HEK293 (cell line): Measurements from ENCODE around the gene ARFGAP1.

ENCODE experiments used
- CTCF ChIP-seq: fragments of 450-650 bp; formaldehyde crosslinking; IDR thresholded peaks from 2 replicates; pipeline ENCODE4 v1.5.1; 2016; ENCODE audit warnings: missing biosample characterization, missing genetic modification characterization
- ZBTB10 ChIP-seq: fragments of 450-650 bp; formaldehyde crosslinking; IDR thresholded peaks from 2 replicates; pipeline ENCODE4 v1.5.1; 2016; ENCODE audit warnings: missing biosample characterization, missing genetic modification characterization
- ZBTB11 ChIP-seq: fragments of 450-650 bp; formaldehyde crosslinking; conservative IDR thresholded peaks from 2 replicates; pipeline ENCODE4 v1.5.1; 2016; ENCODE audit warnings: low read depth, missing biosample characterization, missing genetic modification characterization
- ZNF140 ChIP-seq: fragments of 450-650 bp; formaldehyde crosslinking; IDR thresholded peaks from 2 replicates; pipeline ENCODE4 v1.5.1; 2016; ENCODE audit warnings: missing biosample characterization, missing genetic modification characterization
- ZNF18 ChIP-seq: fragments of 450-650 bp; formaldehyde crosslinking; IDR thresholded peaks from 2 replicates; pipeline ENCODE4 v1.5.1; 2016; ENCODE audit warnings: missing biosample characterization, missing genetic modification characterization
- ZNF184 ChIP-seq: fragments of 450-650 bp; IDR thresholded peaks from 2 replicates; pipeline ENCODE4 v1.5.1; 2018; ENCODE audit warnings: missing biosample characterization, mild to moderate bottlenecking, missing genetic modification characterization
- ZNF350 ChIP-seq: fragments of 450-650 bp; formaldehyde crosslinking; IDR thresholded peaks from 2 replicates; pipeline ENCODE4 v1.5.0; 2017; ENCODE audit warnings: missing biosample characterization, mild to moderate bottlenecking, missing genetic modification characterization
- ZNF707 ChIP-seq: fragments of 450-650 bp; formaldehyde crosslinking; IDR thresholded peaks from 2 replicates; pipeline ENCODE4 v1.5.1; 2016; ENCODE audit warnings: missing biosample characterization, missing genetic modification characterization
- ZNF76 ChIP-seq: fragments of 450-650 bp; formaldehyde crosslinking; IDR thresholded peaks from 2 replicates; pipeline ENCODE4; 2016; ENCODE audit warnings: low read depth, missing biosample characterization, missing genetic modification characterization, borderline replicate concordance
- ZSCAN5A ChIP-seq: fragments of 450-650 bp; formaldehyde crosslinking; IDR thresholded peaks from 2 replicates; pipeline ENCODE4 v1.5.1; 2016; ENCODE audit warnings: missing biosample characterization, missing genetic modification characterization

GRCh38 chr20:63273059-63273579, 506 bp downstream of the ARFGAP1 start:
- no peak; the same call in 1 of the 2 replicates for TF ChIP-seq ZBTB10 (tag by site-specific recombination)
- TF ChIP-seq CTCF (tag by site-specific recombination) = no peak
- no peak for TF ChIP-seq ZBTB11 (tag by site-specific recombination)
- TF ChIP-seq ZSCAN5A (tag by site-specific recombination) = no peak
- no peak for TF ChIP-seq ZNF350 (tag by site-specific recombination)
- no peak for TF ChIP-seq ZNF707 (tag by site-specific recombination)
- TF ChIP-seq ZNF18 (tag by site-specific recombination) = no peak
- no peak for TF ChIP-seq ZNF140 (tag by site-specific recombination)
- TF ChIP-seq ZNF184 (tag by site-specific recombination) = no peak
- TF ChIP-seq ZNF76 (tag by site-specific recombination) = no peak
